Smooth muscle cell (in vitro differentiated cells): ENCODE data around the gene GALNT9. TPM values are rescaled to one million over a fixed set of nuclear protein-coding genes. Genes with fewer than 3 reads are reported as not detected.

Source experiments
- DNase-seq: peaks from one replicate; lab custom pipeline; 2025; ENCODE audit not compliant: unreplicated experiment; lab: John Stamatoyannopoulos, UW
- H2AFZ ChIP-seq: fragments of 200-600 bp; sonication (generic); 2 replicates; pipeline ENCODE4 v1.6.0; 2016; ENCODE audit warnings: antibody characterized with exemption, low read depth, mild to moderate bottlenecking
- H3F3A ChIP-seq: fragments of 200-600 bp; sonication (generic); 2 replicates; pipeline ENCODE4 v1.6.0; 2017; ENCODE audit warnings: antibody characterized with exemption, low read depth
- H3K27ac ChIP-seq: fragments of 200-600 bp; sonication (generic); 2 replicates; pipeline ENCODE4 v1.5.1; 2016; ENCODE audit warnings: low read depth, mild to moderate bottlenecking
- H3K27me3 ChIP-seq: fragments of 200-600 bp; sonication (generic); 2 replicates; pipeline ENCODE4 v1.6.1; 2016; ENCODE audit warnings: low read depth, mild to moderate bottlenecking
- H3K36me3 ChIP-seq: fragments of 200-600 bp; sonication (generic); 2 replicates; pipeline ENCODE4 v1.5.1; 2016; ENCODE audit warnings: low read depth
- H3K4me1 ChIP-seq: fragments of 200-600 bp; sonication (generic); 2 replicates; pipeline ENCODE4 v1.5.1; 2016; ENCODE audit warnings: low read depth
- H3K4me2 ChIP-seq: fragments of 200-600 bp; sonication (generic); 2 replicates; pipeline ENCODE4 v1.6.0; 2016; ENCODE audit warnings: mild to moderate bottlenecking
- H3K4me3 ChIP-seq: fragments of 200-600 bp; sonication (generic); 2 replicates; pipeline ENCODE4 v1.5.1; 2016; ENCODE audit warnings: mild to moderate bottlenecking
- H3K79me2 ChIP-seq: fragments of 200-600 bp; sonication (generic); 2 replicates; pipeline ENCODE4 v1.6.0; 2016; ENCODE audit warnings: low read depth, mild to moderate bottlenecking
- H3K9ac ChIP-seq: fragments of 200-600 bp; sonication (generic); 2 replicates; pipeline ENCODE4 v1.6.0; 2016; ENCODE audit warnings: low read depth
- H3K9me3 ChIP-seq: fragments of 200-600 bp; sonication (generic); replicated peaks from 2 replicates; pipeline ENCODE4 v1.5.1; 2016; ENCODE audit warnings: low read depth
- H4K20me1 ChIP-seq: fragments of 200-600 bp; sonication (generic); 2 replicates; pipeline ENCODE4 v1.6.0; 2016; ENCODE audit warnings: low read depth
- WGBS: methylation state at CpG from one replicate; pipeline ENCODE4 v1.1.7; 2016; ENCODE audit warnings: low lambda C conversion rate; 5-methylcytosine and 5-hydroxymethylcytosine counted together
- polyA plus RNA-seq: library from polyadenylated mRNA; unstranded; fragments of >200 nt; fragmentation: Nextera tagmentation; extraction: Ambion mirVana; gene quantifications from 2 replicates; pipeline ENCODE4 v1.2.1, GENCODE V29; 2016
- total RNA-seq: library from RNA; depleted of rRNA; stranded (reverse); fragments of >200 nt; gene quantifications from 2 replicates; pipeline ENCODE4 v1.2.3, GENCODE V29; 2014
- TF ChIP-seq, protein P1 (sequence below): fragments of 200-600 bp; sonication (generic); IDR thresholded peaks from 2 replicates; pipeline ENCODE4 v1.5.1; 2017; ENCODE audit warnings: borderline replicate concordance, mild to moderate bottlenecking, antibody characterized with exemption; ENCODE audit not compliant: insufficient read depth, poor library complexity, severe bottlenecking

The GALNT9 gene
- total and polyA plus RNA-seq, 2 experiments from 2014 or later: 1.1 TPM; not detected in 1

DNA sequence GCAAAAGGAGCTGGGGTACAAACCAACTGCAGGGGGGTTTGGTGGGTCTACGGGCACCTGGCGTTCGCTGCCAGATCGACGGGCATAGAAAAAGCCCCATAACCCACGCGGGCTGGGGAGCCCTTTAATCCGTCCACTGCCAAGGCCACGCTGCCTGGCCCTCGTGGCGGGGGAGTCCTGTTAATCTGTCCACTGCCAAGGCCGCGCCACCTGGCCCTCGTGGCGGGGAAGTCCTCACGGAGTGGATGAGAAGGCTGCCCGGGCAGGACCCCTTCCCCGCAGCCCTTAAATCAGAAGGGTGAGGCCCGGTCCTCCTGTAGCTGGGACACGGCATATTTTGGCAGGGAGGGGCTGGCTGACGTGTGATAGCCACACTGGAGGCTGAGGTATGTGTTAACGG, 99.0 kb downstream of the GALNT9 start:
- Histone ChIP-seq H3K27me3 (peaks cover 9% of the 10 kb centered on the region), H2AFZ (no peak overlapping the region), H3F3A (no peaks in the 10 kb centered on the region), H4K20me1 (no peaks in the 10 kb centered on the region), H3K4me1 (no peaks in the 10 kb centered on the region), H3K79me2 (no peaks in the 10 kb centered on the region), H3K36me3 (no peaks in the 10 kb centered on the region), H3K9me3 (no peaks in the 10 kb centered on the region), H3K4me2 (no peak overlapping the region), H3K9ac (no peak overlapping the region), H3K27ac (no peak overlapping the region), H3K4me3 (no peak overlapping the region)
- WGBS: 95% methylated on average over 22 of the region's 22 CpGs
- TF ChIP-seq, protein P1, sequence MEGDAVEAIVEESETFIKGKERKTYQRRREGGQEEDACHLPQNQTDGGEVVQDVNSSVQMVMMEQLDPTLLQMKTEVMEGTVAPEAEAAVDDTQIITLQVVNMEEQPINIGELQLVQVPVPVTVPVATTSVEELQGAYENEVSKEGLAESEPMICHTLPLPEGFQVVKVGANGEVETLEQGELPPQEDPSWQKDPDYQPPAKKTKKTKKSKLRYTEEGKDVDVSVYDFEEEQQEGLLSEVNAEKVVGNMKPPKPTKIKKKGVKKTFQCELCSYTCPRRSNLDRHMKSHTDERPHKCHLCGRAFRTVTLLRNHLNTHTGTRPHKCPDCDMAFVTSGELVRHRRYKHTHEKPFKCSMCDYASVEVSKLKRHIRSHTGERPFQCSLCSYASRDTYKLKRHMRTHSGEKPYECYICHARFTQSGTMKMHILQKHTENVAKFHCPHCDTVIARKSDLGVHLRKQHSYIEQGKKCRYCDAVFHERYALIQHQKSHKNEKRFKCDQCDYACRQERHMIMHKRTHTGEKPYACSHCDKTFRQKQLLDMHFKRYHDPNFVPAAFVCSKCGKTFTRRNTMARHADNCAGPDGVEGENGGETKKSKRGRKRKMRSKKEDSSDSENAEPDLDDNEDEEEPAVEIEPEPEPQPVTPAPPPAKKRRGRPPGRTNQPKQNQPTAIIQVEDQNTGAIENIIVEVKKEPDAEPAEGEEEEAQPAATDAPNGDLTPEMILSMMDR: no peak
- no peak for DNase-seq

DNA sequence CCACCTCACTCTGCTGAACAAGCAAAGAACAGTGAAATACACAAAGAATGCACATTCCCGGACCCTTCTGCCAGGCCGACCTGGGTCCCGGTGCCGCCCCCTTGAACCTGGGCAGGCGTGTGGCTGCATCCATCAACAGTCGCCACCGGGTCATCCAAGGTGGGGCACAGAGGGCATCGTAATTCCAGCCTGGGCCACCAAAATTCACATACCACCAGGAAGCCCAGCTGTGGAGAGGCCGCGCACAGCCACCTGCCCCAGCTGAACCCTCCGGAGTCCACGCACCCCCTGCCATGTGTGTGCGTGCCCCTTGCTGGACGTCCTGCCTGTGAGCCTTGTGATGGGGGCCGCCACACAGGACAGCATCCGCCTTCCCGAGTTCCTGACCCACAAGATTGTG, 99.5 kb downstream of the GALNT9 start:
- no peak overlapping the region for H3K4me2 ChIP-seq
- DNase-seq: no peak
- TF ChIP-seq, protein P1: no peak
- H3K36me3 ChIP-seq: no peaks in the 10 kb centered on the region
- H3K27ac ChIP-seq: no peak overlapping the region
- H3F3A ChIP-seq: no peaks in the 10 kb centered on the region
- H3K9me3 ChIP-seq: no peaks in the 10 kb centered on the region
- H3K79me2 ChIP-seq: no peaks in the 10 kb centered on the region
- no peak overlapping the region for H3K4me3 ChIP-seq
- 91% methylated on average over 17 of the region's 17 CpGs for WGBS
- peaks cover 9% of the 10 kb centered on the region for H3K27me3 ChIP-seq
- no peak overlapping the region for H3K9ac ChIP-seq
- no peaks in the 10 kb centered on the region for H3K4me1 ChIP-seq
- no peak overlapping the region for H2AFZ ChIP-seq
- no peaks in the 10 kb centered on the region for H4K20me1 ChIP-seq

DNA sequence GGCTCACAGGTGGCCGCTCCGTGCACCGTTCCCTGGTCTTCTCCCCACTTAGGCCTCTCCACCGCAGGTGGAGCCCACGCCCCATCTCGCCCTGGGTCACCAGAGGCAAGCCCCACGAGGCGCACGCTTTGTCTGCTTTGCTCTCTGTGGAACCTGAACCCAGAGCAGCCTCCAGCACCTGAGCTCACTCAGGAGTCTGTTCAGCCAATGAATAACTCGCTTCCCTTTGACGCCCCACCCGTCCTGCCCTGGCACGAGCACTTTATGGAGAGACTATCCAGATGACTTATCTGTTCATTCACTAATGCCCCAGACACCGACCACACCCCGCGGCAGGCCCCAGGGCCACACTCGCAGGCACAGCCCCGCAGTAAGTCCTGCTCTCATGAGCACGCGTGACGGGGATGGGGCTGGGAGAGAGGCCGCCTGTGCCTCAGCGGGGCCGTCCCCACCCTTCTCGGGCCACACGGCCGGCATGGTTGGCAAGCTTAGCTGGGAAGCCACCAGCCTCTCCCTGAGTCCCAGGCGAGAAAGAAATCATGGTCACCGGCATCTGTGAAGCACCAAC, 100.1 kb downstream of the GALNT9 start:
- no peaks in the 10 kb centered on the region for H4K20me1 ChIP-seq
- H3K79me2 ChIP-seq: no peaks in the 10 kb centered on the region
- H3K4me2 ChIP-seq: no peak overlapping the region
- no peaks in the 10 kb centered on the region for H3K9me3 ChIP-seq
- H3F3A ChIP-seq: no peaks in the 10 kb centered on the region
- no peaks in the 10 kb centered on the region for H3K4me1 ChIP-seq
- TF ChIP-seq, protein P1: no peak
- no peak for DNase-seq
- WGBS: 90% methylated on average over 29 of the region's 29 CpGs
- H3K9ac ChIP-seq: no peak overlapping the region
- H3K27ac ChIP-seq: no peak overlapping the region
- no peak overlapping the region for H2AFZ ChIP-seq
- no peaks in the 10 kb centered on the region for H3K36me3 ChIP-seq
- H3K27me3 ChIP-seq: peaks cover 9% of the 10 kb centered on the region
- H3K4me3 ChIP-seq: no peak overlapping the region
